ENCODE results near the gene USP4. TPM values are rescaled to one million over a fixed set of nuclear protein-coding genes. Genes with fewer than 3 reads are reported as not detected.

The USP4 gene
- total and polyA plus RNA-seq, 2 of the 13 experiments (the other 11 are each of a cell fraction or from before 2014, with no cell fraction given), result 9.2 to 20.8 TPM

DNA sequence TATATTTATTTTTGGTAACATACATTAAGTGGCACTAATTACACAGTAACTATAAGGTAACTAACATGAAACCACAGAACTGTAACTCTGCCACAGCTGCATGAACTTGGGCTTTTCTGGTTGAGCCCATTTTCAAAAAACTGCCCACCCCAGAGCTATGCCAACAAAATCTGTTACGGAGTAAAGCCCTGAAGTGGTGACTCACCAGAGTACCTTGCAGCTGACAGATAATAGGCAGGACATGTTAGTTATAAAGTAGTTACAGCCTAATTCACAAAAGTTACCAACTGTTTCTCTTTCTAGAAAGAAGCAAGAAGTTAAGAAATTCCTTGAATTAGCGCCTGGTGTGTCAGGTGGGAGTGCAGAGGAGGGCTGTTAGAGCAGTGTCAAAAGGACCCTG is 19.8 kb upstream of the USP4 start:
- no peak for ATAC-seq
- Histone ChIP-seq H3K36me3 (replicated peaks in 1 of 2; ENCODE audit: control insufficient read depth in 1 of 2, insufficient read depth in 2 of 2, low read length in 2 of 2) (peaks cover 13 to 35% of the 10 kb centered on the region in 2 experiments), H3K27me3 (ENCODE audit: control insufficient read depth in 1 of 2, insufficient read depth in 2 of 2, low read length in 2 of 2) (no peaks in the 10 kb centered on the region), H3K4me3 (replicated peaks in 1 of 3; ENCODE audit: insufficient read depth in 1 of 3, low read depth in 2 of 3, low read length in 3 of 3) (0 out of 6 replicates have a peak overlapping the region, but pooled peaks of 1 of the 3 experiments have one; percentile 32), H3K4me1 (ENCODE audit: insufficient read depth, low read length) (peaks cover 37% of the 10 kb centered on the region), H3K9me3 (ENCODE audit: low read length) (no peaks in the 10 kb centered on the region), H3K4me2 (ENCODE audit: low read depth, low read length) (peak overlapping the region; percentile 80; the same call in 1 of the 2 replicates), H2AFZ (ENCODE audit: low read length) (no peak overlapping the region), H3K79me2 (ENCODE audit: insufficient read depth, low read length) (peaks cover 14% of the 10 kb centered on the region), H4K20me1 (ENCODE audit: insufficient read depth, low read length) (no peaks in the 10 kb centered on the region), H3K27ac (ENCODE audit: extremely low read length, insufficient read depth, low read length) (peak overlapping the region; percentile 94), H3K9ac (ENCODE audit: insufficient read depth, low read depth, low read length) (no peak overlapping the region)
- ChIA-PET CTCF (ENCODE audit: low intra/inter-chr PET ratio, low total read pairs) (no interaction called here), POLR2A (interaction anchor here (0.9 to 5.5 kb wide), 9 partner anchors 10 to 70 kb away, joined by 3 to 134 read pairs (median 4); partner anchors contain the start of genes AMT, NICN1, RHOA and TCTA)
- BruUV-seq (replicated peaks), result TSS peak; percentile 10
- peak; percentile 26 for FAIRE-seq
- no peak for DNase-seq (ENCODE audit: low spot score)
- intact Hi-C loops (cut with micrococcal nuclease; ENCODE audit: unreplicated experiment) (loop anchor here (5.0 kb wide), 1 partner anchor 53 kb away; the partner anchor contains the start of genes RHOA and TCTA), in situ Hi-C loops (cut with HindIII; ENCODE audit: extremely low pct_ligation_motif_present, low pct_unique_long_range_greater_than_20kb) (no loop called here)
- WGBS (ENCODE audit: low lambda C conversion rate), result 95% methylated on average over 2 of the region's 2 CpGs
- TF ChIP-seq FOSL2 (CRISPR knock-in tag; IDR thresholded peaks at IDR 0.05) (peak; percentile 39; the same call in 1 of the 2 replicates), ZNF781 (CRISPR knock-in tag; IDR thresholded peaks at IDR 0.05; ENCODE audit: borderline replicate concordance, not compliant biosample characterization) (no peak), SMYD3 (CRISPR knock-in tag; IDR thresholded peaks at IDR 0.05) (no peak)

- ChIA-PET POLR2A (interaction anchor here (0.6 to 5.5 kb wide), 32 partner anchors 10 to 314 kb away, joined by 3 to 134 read pairs (median 4); partner anchors contain the start of genes AMT, DAG1, KLHDC8B and LAMB2), CTCF (ENCODE audit: low intra/inter-chr PET ratio, low total read pairs) (no interaction called here)
- peak overlapping the region; percentile 80 for H3K9ac ChIP-seq (ENCODE audit: insufficient read depth, low read depth, low read length)
- in situ Hi-C loops (cut with HindIII; ENCODE audit: extremely low pct_ligation_motif_present, low pct_unique_long_range_greater_than_20kb), result no loop called here
- H3K79me2 ChIP-seq (ENCODE audit: insufficient read depth, low read length), result peaks cover 14% of the 10 kb centered on the region
- 0% methylated on average over 1 of the region's 3 CpGs for WGBS (ENCODE audit: low lambda C conversion rate)
- FAIRE-seq, result peak; percentile 55
- DNase-seq (ENCODE audit: low spot score), result peak; percentile 64
- H4K20me1 ChIP-seq (ENCODE audit: insufficient read depth, low read length), result no peaks in the 10 kb centered on the region
- H2AFZ ChIP-seq (ENCODE audit: low read length), result no peak overlapping the region
- peak overlapping the region; percentile 80 for H3K4me2 ChIP-seq (ENCODE audit: low read depth, low read length)
- intact Hi-C loops (cut with micrococcal nuclease; ENCODE audit: unreplicated experiment), result loop anchor here (1.0 to 5.0 kb wide), 2 partner anchors 19 to 53 kb away; partner anchors contain the start of genes RHOA, TCTA and USP4
- H3K4me1 ChIP-seq (ENCODE audit: insufficient read depth, low read length), result peaks cover 37% of the 10 kb centered on the region
- TSS peak; percentile 90 for BruUV-seq (replicated peaks)
- peak; percentile 59 for ATAC-seq
- peak overlapping the region; percentile 94 for H3K27ac ChIP-seq (ENCODE audit: extremely low read length, insufficient read depth, low read length)
- H3K27me3 ChIP-seq (ENCODE audit: control insufficient read depth in 1 of 2, insufficient read depth in 2 of 2, low read length in 2 of 2), result no peaks in the 10 kb centered on the region
- peaks cover 12 to 35% of the 10 kb centered on the region in 2 experiments for H3K36me3 ChIP-seq (replicated peaks in 1 of 2; ENCODE audit: control insufficient read depth in 1 of 2, insufficient read depth in 2 of 2, low read length in 2 of 2)
- H3K4me3 ChIP-seq (replicated peaks in 1 of 3; ENCODE audit: insufficient read depth in 1 of 3, low read depth in 2 of 3, low read length in 3 of 3), result peak overlapping the region; percentile 32 to 73 (median 45); a peak in 5 of 6 replicates
- no peaks in the 10 kb centered on the region for H3K9me3 ChIP-seq (ENCODE audit: low read length)
- TF ChIP-seq ZNF350 (CRISPR knock-in tag; IDR thresholded peaks at IDR 0.05; ENCODE audit: borderline replicate concordance, low read depth), result 0 out of 2 replicates have a peak, but pooled peaks have one; percentile 14
- TF ChIP-seq PHB2 (IDR thresholded peaks at IDR 0.05; ENCODE audit: partially characterized antibody), result no peak
- peak; percentile 70; the same call in 1 of the 2 replicates for TF ChIP-seq ELF4 (CRISPR knock-in tag; IDR thresholded peaks at IDR 0.05; ENCODE audit: borderline replicate concordance)
- TF ChIP-seq, protein P1, sequence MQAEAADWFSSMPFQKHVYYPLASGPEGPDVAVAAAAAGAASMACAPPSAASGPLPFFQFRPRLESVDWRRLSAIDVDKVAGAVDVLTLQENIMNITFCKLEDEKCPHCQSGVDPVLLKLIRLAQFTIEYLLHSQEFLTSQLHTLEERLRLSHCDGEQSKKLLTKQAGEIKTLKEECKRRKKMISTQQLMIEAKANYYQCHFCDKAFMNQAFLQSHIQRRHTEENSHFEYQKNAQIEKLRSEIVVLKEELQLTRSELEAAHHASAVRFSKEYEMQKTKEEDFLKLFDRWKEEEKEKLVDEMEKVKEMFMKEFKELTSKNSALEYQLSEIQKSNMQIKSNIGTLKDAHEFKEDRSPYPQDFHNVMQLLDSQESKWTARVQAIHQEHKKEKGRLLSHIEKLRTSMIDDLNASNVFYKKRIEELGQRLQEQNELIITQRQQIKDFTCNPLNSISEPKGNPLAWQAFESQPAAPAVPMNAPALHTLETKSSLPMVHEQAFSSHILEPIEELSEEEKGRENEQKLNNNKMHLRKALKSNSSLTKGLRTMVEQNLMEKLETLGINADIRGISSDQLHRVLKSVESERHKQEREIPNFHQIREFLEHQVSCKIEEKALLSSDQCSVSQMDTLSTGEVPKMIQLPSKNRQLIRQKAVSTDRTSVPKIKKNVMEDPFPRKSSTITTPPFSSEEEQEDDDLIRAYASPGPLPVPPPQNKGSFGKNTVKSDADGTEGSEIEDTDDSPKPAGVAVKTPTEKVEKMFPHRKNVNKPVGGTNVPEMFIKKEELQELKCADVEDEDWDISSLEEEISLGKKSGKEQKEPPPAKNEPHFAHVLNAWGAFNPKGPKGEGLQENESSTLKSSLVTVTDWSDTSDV (CRISPR knock-in tag; IDR thresholded peaks at IDR 0.05), result no peak
Observed at GRCh38 chr3:49358884-49359225, 19.0 kb upstream of the USP4 start.

Measured in HepG2 (cell line).